ENCODE results near the gene MFAP4.

DNA sequence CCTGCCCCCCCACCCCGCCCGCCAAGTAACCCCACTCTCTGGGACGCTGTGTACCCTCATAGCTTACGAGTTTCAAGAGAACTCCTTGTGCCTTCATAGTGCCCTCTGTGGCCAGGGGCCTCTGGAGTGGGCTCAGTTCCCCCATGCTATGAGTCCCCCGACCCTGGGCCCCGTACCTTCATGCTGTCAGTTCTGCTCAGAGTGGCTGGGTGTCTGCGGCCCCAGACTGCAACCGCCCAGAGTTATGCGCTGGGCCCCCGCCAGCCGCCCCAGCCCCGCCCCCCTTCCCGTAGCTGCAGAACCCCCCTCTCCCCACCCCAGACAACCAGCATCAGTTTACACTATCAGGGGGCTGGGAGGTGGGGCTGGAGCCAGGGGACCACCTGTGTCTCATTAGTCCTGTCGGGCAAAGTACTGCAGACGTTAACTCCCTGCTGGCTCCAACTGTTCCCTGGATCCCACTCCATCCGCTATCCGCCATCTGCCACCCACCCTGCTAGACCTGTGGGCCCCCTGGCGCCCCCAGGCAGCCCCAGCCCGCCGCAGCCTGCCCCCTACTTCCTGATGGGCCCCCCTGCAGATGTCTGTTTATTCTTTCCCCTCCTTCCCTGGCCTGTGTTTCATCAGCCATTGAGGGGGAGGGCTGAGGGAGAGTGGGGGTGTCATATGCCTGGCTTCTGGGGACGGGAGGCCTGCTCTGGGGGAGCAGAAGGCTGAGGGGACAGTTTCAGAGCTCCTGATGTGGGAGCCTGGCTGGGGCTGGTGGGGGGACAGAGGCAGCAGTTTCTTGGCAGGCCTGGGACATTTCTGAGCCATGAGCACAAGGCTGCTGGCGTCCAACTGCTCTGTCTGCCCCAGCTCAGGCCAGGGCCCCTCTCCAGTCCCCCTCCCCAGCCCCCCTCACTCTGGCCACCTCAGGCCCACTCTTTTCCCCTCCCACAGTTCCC, at the start of gene MFAP4:
- TF ChIP-seq, protein P1, sequence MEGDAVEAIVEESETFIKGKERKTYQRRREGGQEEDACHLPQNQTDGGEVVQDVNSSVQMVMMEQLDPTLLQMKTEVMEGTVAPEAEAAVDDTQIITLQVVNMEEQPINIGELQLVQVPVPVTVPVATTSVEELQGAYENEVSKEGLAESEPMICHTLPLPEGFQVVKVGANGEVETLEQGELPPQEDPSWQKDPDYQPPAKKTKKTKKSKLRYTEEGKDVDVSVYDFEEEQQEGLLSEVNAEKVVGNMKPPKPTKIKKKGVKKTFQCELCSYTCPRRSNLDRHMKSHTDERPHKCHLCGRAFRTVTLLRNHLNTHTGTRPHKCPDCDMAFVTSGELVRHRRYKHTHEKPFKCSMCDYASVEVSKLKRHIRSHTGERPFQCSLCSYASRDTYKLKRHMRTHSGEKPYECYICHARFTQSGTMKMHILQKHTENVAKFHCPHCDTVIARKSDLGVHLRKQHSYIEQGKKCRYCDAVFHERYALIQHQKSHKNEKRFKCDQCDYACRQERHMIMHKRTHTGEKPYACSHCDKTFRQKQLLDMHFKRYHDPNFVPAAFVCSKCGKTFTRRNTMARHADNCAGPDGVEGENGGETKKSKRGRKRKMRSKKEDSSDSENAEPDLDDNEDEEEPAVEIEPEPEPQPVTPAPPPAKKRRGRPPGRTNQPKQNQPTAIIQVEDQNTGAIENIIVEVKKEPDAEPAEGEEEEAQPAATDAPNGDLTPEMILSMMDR (IDR thresholded peaks at IDR 0.05): no peak
- TF ChIP-seq POLR2A (IDR thresholded peaks at IDR 0.05) (no peak), EP300 (IDR thresholded peaks at IDR 0.05) (peak in 1 of 2 donors; percentile 69)
